ENCODE data around the gene TREML1.

DNA sequence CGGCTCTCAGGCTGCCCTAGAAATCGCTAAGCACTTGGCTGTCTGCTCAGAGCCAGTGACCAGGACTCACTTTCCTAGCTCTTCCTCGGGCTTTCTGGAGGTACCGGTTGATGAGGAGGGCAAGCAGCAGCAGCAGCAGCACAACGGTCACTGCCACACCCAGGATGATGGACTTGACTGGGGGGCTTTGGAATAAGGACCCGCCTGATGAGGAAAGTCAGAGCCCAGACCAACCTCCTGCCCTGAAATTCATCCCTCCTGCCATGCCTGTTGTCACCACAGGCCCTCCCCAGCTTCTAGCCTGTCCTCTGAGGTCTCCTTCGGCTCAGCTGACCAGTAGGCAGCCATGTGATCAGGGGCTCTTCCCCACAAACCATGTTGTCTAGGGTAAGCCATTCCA, 30.6 kb upstream of the TREML1 start:
- TF ChIP-seq POLR2A (IDR thresholded peaks at IDR 0.05) = no peak
- TF ChIP-seq, protein P1, sequence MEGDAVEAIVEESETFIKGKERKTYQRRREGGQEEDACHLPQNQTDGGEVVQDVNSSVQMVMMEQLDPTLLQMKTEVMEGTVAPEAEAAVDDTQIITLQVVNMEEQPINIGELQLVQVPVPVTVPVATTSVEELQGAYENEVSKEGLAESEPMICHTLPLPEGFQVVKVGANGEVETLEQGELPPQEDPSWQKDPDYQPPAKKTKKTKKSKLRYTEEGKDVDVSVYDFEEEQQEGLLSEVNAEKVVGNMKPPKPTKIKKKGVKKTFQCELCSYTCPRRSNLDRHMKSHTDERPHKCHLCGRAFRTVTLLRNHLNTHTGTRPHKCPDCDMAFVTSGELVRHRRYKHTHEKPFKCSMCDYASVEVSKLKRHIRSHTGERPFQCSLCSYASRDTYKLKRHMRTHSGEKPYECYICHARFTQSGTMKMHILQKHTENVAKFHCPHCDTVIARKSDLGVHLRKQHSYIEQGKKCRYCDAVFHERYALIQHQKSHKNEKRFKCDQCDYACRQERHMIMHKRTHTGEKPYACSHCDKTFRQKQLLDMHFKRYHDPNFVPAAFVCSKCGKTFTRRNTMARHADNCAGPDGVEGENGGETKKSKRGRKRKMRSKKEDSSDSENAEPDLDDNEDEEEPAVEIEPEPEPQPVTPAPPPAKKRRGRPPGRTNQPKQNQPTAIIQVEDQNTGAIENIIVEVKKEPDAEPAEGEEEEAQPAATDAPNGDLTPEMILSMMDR (IDR thresholded peaks at IDR 0.05) = no peak

Data from uterus (tissue), 2 donors.